ENCODE measurements around the gene ARMC7. TPM values are rescaled to one million over a fixed set of nuclear protein-coding genes. Genes with fewer than 3 reads are reported as not detected.
A peak's percentile ranks its signal among the peaks of the same experiment; 100 is the strongest.

Gene ARMC7
- total and polyA plus RNA-seq, 2 of the 13 experiments (the other 11 are each of a cell fraction or from before 2014, with no cell fraction given): 3.9 to 4.2 TPM

DNA sequence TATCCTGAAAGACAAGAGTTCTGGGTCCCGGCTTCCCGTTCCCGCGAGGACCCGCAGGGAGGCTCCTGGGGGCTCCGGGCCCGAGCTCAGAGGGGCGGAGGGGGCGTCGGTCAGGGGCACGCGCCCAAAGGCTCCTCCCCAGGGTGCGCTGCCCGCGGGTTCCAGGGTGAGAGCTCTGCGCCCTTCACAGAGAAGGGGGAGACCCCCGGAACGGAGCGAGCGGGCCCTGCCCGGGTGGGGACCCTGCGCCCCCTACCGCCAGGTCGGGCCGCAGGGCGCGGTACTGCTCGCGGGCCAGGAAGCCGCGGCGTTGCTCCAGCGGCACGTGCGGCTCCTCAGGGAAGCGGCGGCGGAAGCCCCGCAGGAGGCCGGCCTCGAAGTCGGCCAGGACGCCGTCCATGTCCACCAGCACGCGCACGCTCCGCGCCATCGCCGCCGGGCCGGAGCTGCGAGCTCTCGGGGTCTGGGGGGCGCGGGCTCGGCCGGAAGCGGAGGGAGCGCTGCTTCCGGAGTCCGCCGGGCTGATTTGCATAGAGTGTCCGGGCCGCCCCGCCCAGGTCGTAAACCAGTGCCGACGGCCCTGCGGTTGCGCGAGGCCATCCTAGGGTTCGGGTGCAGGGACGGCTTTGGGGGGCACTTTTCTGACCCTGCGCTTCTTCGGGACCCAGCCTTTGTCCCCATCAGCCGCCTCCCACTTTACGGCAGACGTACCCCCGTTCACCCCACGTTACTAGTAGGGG lies 21.7 kb downstream of the ARMC7 start, which contains the start of gene NT5C (continued):
- TF ChIP-seq RFX5 (IDR thresholded peaks at IDR 0.05; ENCODE audit: low read depth, low read length): no peak
- TF ChIP-seq RARA (CRISPR knock-in tag; IDR thresholded peaks at IDR 0.05): peak; percentile 43
- TF ChIP-seq SSRP1 (CRISPR knock-in tag; IDR thresholded peaks at IDR 0.05): no peak
- peak; percentile 78; the same call in 1 of the 2 replicates for TF ChIP-seq ZBTB8A (CRISPR knock-in tag; IDR thresholded peaks at IDR 0.05; ENCODE audit: borderline replicate concordance, low read depth)
- 0 out of 2 replicates have a peak, but pooled peaks have one; percentile 30 for TF ChIP-seq ZNF230 (CRISPR knock-in tag; IDR thresholded peaks at IDR 0.05)
- TF ChIP-seq, protein P1, sequence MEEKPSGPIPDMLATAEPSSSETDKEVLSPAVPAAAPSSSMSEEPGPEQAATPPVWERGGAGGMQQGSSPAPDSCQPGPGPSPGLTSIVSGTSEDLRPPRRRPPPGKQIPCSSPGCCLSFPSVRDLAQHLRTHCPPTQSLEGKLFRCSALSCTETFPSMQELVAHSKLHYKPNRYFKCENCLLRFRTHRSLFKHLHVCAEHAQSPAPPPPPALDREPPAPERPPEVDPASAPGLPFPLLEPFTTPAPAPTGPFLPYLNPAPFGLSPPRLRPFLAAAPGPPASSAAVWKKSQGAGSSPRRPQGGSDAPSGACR (CRISPR knock-in tag; IDR thresholded peaks at IDR 0.05): no peak
- TF ChIP-seq, protein P2, sequence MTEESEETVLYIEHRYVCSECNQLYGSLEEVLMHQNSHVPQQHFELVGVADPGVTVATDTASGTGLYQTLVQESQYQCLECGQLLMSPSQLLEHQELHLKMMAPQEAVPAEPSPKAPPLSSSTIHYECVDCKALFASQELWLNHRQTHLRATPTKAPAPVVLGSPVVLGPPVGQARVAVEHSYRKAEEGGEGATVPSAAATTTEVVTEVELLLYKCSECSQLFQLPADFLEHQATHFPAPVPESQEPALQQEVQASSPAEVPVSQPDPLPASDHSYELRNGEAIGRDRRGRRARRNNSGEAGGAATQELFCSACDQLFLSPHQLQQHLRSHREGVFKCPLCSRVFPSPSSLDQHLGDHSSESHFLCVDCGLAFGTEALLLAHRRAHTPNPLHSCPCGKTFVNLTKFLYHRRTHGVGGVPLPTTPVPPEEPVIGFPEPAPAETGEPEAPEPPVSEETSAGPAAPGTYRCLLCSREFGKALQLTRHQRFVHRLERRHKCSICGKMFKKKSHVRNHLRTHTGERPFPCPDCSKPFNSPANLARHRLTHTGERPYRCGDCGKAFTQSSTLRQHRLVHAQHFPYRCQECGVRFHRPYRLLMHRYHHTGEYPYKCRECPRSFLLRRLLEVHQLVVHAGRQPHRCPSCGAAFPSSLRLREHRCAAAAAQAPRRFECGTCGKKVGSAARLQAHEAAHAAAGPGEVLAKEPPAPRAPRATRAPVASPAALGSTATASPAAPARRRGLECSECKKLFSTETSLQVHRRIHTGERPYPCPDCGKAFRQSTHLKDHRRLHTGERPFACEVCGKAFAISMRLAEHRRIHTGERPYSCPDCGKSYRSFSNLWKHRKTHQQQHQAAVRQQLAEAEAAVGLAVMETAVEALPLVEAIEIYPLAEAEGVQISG (CRISPR knock-in tag; IDR thresholded peaks at IDR 0.05): peak; percentile 84
- no peak for TF ChIP-seq MTA3 (CRISPR knock-in tag; IDR thresholded peaks at IDR 0.05)
- no peak for TF ChIP-seq ZNF569 (CRISPR knock-in tag; IDR thresholded peaks at IDR 0.05; ENCODE audit: borderline replicate concordance)
- TF ChIP-seq, protein P3, sequence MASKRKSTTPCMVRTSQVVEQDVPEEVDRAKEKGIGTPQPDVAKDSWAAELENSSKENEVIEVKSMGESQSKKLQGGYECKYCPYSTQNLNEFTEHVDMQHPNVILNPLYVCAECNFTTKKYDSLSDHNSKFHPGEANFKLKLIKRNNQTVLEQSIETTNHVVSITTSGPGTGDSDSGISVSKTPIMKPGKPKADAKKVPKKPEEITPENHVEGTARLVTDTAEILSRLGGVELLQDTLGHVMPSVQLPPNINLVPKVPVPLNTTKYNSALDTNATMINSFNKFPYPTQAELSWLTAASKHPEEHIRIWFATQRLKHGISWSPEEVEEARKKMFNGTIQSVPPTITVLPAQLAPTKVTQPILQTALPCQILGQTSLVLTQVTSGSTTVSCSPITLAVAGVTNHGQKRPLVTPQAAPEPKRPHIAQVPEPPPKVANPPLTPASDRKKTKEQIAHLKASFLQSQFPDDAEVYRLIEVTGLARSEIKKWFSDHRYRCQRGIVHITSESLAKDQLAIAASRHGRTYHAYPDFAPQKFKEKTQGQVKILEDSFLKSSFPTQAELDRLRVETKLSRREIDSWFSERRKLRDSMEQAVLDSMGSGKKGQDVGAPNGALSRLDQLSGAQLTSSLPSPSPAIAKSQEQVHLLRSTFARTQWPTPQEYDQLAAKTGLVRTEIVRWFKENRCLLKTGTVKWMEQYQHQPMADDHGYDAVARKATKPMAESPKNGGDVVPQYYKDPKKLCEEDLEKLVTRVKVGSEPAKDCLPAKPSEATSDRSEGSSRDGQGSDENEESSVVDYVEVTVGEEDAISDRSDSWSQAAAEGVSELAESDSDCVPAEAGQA (IDR thresholded peaks at IDR 0.05; ENCODE audit: low read depth): no peak
- TF ChIP-seq, protein P3 (CRISPR knock-in tag; IDR thresholded peaks at IDR 0.05; ENCODE audit: borderline replicate concordance): peak; percentile 64; the same call in 1 of the 2 replicates
- TF ChIP-seq, protein P4, sequence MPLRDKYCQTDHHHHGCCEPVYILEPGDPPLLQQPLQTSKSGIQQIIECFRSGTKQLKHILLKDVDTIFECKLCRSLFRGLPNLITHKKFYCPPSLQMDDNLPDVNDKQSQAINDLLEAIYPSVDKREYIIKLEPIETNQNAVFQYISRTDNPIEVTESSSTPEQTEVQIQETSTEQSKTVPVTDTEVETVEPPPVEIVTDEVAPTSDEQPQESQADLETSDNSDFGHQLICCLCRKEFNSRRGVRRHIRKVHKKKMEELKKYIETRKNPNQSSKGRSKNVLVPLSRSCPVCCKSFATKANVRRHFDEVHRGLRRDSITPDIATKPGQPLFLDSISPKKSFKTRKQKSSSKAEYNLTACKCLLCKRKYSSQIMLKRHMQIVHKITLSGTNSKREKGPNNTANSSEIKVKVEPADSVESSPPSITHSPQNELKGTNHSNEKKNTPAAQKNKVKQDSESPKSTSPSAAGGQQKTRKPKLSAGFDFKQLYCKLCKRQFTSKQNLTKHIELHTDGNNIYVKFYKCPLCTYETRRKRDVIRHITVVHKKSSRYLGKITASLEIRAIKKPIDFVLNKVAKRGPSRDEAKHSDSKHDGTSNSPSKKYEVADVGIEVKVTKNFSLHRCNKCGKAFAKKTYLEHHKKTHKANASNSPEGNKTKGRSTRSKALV (CRISPR knock-in tag; IDR thresholded peaks at IDR 0.05): no peak
- TF ChIP-seq SP4 (CRISPR knock-in tag; IDR thresholded peaks at IDR 0.05): peak; percentile 88
- TF ChIP-seq KDM2A (CRISPR knock-in tag; IDR thresholded peaks at IDR 0.05; ENCODE audit: borderline replicate concordance, low read depth): peak; percentile 98
- TF ChIP-seq ZNF30 (CRISPR knock-in tag; IDR thresholded peaks at IDR 0.05): 0 out of 2 replicates have a peak, but pooled peaks have one; percentile 63
- TF ChIP-seq, protein P5, sequence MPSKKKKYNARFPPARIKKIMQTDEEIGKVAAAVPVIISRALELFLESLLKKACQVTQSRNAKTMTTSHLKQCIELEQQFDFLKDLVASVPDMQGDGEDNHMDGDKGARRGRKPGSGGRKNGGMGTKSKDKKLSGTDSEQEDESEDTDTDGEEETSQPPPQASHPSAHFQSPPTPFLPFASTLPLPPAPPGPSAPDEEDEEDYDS (CRISPR knock-in tag; IDR thresholded peaks at IDR 0.05): peak; percentile 79
- TF ChIP-seq GATAD1 (CRISPR knock-in tag; IDR thresholded peaks at IDR 0.05): peak; percentile 45; the same call in 1 of the 2 replicates
- TF ChIP-seq ZBTB1 (CRISPR knock-in tag; IDR thresholded peaks at IDR 0.05; ENCODE audit: borderline replicate concordance): no peak
